GM12878 (cell line): Measurements from ENCODE around the gene ENOX2. TPM values are rescaled to one million over a fixed set of nuclear protein-coding genes. Genes with fewer than 3 reads are reported as not detected.

Source experiments
- CBX3 ChIP-seq: fragments of 200-600 bp; sonication (generic); IDR thresholded peaks from 2 replicates; pipeline ENCODE4 v1.6.1; 2016; ENCODE audit warnings: low read depth, borderline replicate concordance
- CHD2 ChIP-seq: IDR thresholded peaks from 2 replicates; pipeline ENCODE4 v1.6.1; 2011; ENCODE audit warnings: low read depth, low read length, improper control_type of control experiment, borderline replicate concordance
- CUX1 ChIP-seq: IDR thresholded peaks from 2 replicates; pipeline ENCODE4 v1.6.1; 2012; ENCODE audit warnings: improper control_type of control experiment, low read depth, low read length; ENCODE audit not compliant: insufficient replicate concordance
- ELK1 ChIP-seq: IDR thresholded peaks from 2 replicates; pipeline ENCODE4 v1.6.1; 2012; ENCODE audit warnings: low read depth, low read length, improper control_type of control experiment
- EP300 ChIP-seq, 2 experiments: fragments of 150-350 bp in 1 of 2; IDR thresholded peaks; 2 replicates each; pipeline ENCODE4 v1.6.1; 2011 to 2012; ENCODE audit warnings: low read depth in 2 of 2, low read length in 2 of 2, borderline replicate concordance in 1 of 2, improper control_type of control experiment in 1 of 2, inconsistent platforms in 1 of 2; ENCODE audit not compliant: control insufficient read depth in 1 of 2
- EZH2 ChIP-seq: IDR thresholded peaks from 2 replicates; pipeline ENCODE4 v1.6.1; 2012; ENCODE audit warnings: low read depth, mild to moderate bottlenecking, control low read depth, inconsistent platforms, low read length, borderline replicate concordance; ENCODE audit not compliant: control insufficient read depth
- GABPA ChIP-seq: IDR thresholded peaks from 2 replicates; pipeline ENCODE4 v1.6.1; 2014; ENCODE audit warnings: antibody characterized with exemption, low read depth, mild to moderate bottlenecking, inconsistent platforms
- MAX ChIP-seq: IDR thresholded peaks from 2 replicates; pipeline ENCODE4 v1.6.1; 2012; ENCODE audit warnings: low read depth, low read length, improper control_type of control experiment
- RCOR1 ChIP-seq: conservative IDR thresholded peaks from 2 replicates; pipeline ENCODE4 v1.6.1; 2012; ENCODE audit warnings: low read depth, low read length, improper control_type of control experiment
- SREBF2 ChIP-seq: IDR thresholded peaks from 2 replicates; pipeline ENCODE4 v1.6.1; 2012; ENCODE audit warnings: mild to moderate bottlenecking, low read length
- TCF7 ChIP-seq: IDR thresholded peaks from 2 replicates; pipeline ENCODE4 v1.6.1; 2014; ENCODE audit warnings: antibody characterized with exemption, borderline replicate concordance
- ZBTB11 ChIP-seq: fragments of 450-650 bp; formaldehyde crosslinking; IDR thresholded peaks from 2 replicates; pipeline ENCODE4 v1.5.0; 2022; ENCODE audit warnings: mild to moderate bottlenecking, missing genetic modification characterization
- ZBTB40 ChIP-seq: fragments of 450-650 bp; IDR thresholded peaks from 2 replicates; pipeline ENCODE4 v1.6.1; 2016; ENCODE audit warnings: mild to moderate bottlenecking, moderate library complexity, borderline replicate concordance
- ZNF217 ChIP-seq: fragments of 450-650 bp; IDR thresholded peaks from 2 replicates; pipeline ENCODE4 v1.6.1; 2017; ENCODE audit warnings: antibody characterized with exemption, mild to moderate bottlenecking
- polyA plus RNA-seq, 11 experiments: library from polyadenylated mRNA; depleted of rRNA in 4 of 11; unstranded in 6 of 11; stranded (reverse) in 5 of 11; fragments of >200 nt; fragmentation: Nextera tagmentation in 4 of 11; fragmentation: Illumina TruSeq in 1 of 11; extraction: Ambion mirVana in 4 of 11; extraction: Trizol in 1 of 11; gene quantifications; 1 replicate in 1 of 11; 2 replicates in 10 of 11; pipeline versions ENCODE4 v1.2.1 to v1.2.3, GENCODE V29; 2011 to 2016; ENCODE audit warnings: inconsistent platforms in 2 of 11, missing spikeins in 2 of 11, low read depth in 1 of 11
- total RNA-seq, 4 experiments: library from RNA; depleted of rRNA in 3 of 4; stranded (reverse); fragments of >200 nt in 3 of 4; fragmentation: Illumina TruSeq in 1 of 4; extraction: Trizol in 1 of 4; gene quantifications; 2 replicates each; pipeline versions ENCODE4 v1.2.1 to v1.2.3, GENCODE V29; 2013 to 2021

The ENOX2 gene
- total and polyA plus RNA-seq, 10 of the 15 experiments (the other 5 are each of a cell fraction or from before 2014, with no cell fraction given): 3.2 to 13.0 (median 7.7) TPM

- no peak for TF ChIP-seq CBX3
- peak; percentile 51; the same call in 1 of the 2 replicates for TF ChIP-seq TCF7
- TF ChIP-seq EZH2: no peak
- TF ChIP-seq ZBTB11: no peak
- no peak for TF ChIP-seq EP300 (IDR thresholded peaks at IDR 0.05; ENCODE audit: borderline replicate concordance in 1 of 2, control insufficient read depth in 1 of 2, low read depth in 2 of 2, low read length in 2 of 2)
- no peak for TF ChIP-seq SREBF2
- no peak for TF ChIP-seq ZBTB40
- TF ChIP-seq GABPA: 0 out of 2 replicates have a peak, but pooled peaks have one; percentile 25
- no peak for TF ChIP-seq RCOR1
- no peak for TF ChIP-seq CUX1
- no peak for TF ChIP-seq MAX
- no peak for TF ChIP-seq CHD2
- no peak for TF ChIP-seq ELK1
- peak; percentile 81 for TF ChIP-seq ZNF217
Observed at GRCh38 chrX:130857207-130857606, 45.8 kb downstream of the ENOX2 start (continued).
